Brain microvascular endothelial cell (primary cell): ENCODE measurements around the gene OR10P1.

Experiments used
- DNase-seq: peaks from one replicate; pipeline ENCODE4 v3.0.0-alpha.2; 2020
- H3K27ac ChIP-seq: fragments of 250-450 bp; sonication (Bioruptor Pico); 2 replicates; pipeline ENCODE4 v1.5.1; 2020; ENCODE audit warnings: mild to moderate bottlenecking, moderate library complexity
- H3K27me3 ChIP-seq: fragments of 250-450 bp; sonication (Bioruptor Pico); replicated peaks from 2 replicates; pipeline ENCODE4 v1.5.1; 2020; ENCODE audit warnings: mild to moderate bottlenecking
- H3K36me3 ChIP-seq: fragments of 250-450 bp; sonication (Bioruptor Pico); replicated peaks from 2 replicates; pipeline ENCODE4 v1.5.1; 2020; ENCODE audit warnings: mild to moderate bottlenecking
- H3K4me3 ChIP-seq: 2 replicates; pipeline ENCODE4 v1.5.1; 2011; ENCODE audit warnings: low read depth, mild to moderate bottlenecking, control low read depth, low read length, moderate library complexity
- in situ Hi-C: cut with HindIII; loops from 2 replicates; pipeline ENCODE4 v1.10.0; 2017; ENCODE audit warnings: low sequenced_read_pairs, low pct_ligation_motif_present
- TF ChIP-seq, protein P1 (sequence below): IDR thresholded peaks from 2 replicates; pipeline ENCODE4 v1.5.1; 2011; ENCODE audit warnings: low read depth, mild to moderate bottlenecking, moderate library complexity, low read length, control low read depth, inconsistent platforms; ENCODE audit errors: missing control alignments

Gene OR10P1

DNA sequence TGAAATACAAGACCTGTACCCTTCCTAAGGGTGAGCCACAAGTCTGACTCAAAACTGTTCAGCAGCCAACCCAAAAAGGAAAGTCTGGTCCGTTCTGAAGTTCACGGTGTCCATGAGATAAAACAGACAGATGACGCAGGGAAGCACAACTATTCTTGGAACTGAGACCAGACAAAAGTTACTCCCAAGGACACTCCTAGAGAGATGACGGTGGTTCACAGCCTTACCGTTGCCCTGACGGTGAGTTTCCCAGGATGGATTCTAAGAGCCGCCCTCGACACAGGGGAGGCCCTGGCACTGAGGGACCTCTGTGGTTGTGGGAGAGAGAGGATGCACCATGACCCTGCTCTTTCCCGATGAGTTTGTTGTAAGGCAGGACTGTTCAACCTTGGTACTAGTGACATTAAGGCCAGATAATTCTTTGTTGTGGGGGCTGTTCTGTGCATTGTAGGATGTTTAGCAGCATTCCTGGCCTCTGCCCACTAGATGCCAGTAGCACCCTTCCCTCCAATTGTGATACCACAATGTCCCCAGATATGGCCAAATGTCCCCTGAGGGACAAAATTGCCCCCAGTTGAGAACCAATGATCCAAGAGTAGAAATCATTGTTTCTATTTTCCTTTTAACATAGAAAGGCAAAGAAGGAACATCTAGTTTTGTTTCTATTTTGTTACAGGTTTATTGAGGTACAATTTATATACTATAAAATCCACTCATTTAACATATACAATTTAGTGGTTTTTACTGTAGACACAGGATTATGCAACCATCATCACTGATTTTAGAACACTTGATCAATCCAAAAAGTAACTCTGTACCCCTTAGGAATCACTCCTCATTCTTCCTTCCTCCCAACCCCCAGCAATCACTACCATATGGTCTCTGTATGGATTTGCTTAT, 23.0 kb downstream of the OR10P1 start:
- DNase-seq, result peak; percentile 66
- no peak overlapping the region for H3K27ac ChIP-seq
- H3K27me3 ChIP-seq, result peaks cover 5% of the 10 kb centered on the region
- no peak overlapping the region for H3K4me3 ChIP-seq
- in situ Hi-C loops, result no loop called here
- TF ChIP-seq, protein P1, sequence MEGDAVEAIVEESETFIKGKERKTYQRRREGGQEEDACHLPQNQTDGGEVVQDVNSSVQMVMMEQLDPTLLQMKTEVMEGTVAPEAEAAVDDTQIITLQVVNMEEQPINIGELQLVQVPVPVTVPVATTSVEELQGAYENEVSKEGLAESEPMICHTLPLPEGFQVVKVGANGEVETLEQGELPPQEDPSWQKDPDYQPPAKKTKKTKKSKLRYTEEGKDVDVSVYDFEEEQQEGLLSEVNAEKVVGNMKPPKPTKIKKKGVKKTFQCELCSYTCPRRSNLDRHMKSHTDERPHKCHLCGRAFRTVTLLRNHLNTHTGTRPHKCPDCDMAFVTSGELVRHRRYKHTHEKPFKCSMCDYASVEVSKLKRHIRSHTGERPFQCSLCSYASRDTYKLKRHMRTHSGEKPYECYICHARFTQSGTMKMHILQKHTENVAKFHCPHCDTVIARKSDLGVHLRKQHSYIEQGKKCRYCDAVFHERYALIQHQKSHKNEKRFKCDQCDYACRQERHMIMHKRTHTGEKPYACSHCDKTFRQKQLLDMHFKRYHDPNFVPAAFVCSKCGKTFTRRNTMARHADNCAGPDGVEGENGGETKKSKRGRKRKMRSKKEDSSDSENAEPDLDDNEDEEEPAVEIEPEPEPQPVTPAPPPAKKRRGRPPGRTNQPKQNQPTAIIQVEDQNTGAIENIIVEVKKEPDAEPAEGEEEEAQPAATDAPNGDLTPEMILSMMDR, result peak; percentile 72
- no peaks in the 10 kb centered on the region for H3K36me3 ChIP-seq

DNA sequence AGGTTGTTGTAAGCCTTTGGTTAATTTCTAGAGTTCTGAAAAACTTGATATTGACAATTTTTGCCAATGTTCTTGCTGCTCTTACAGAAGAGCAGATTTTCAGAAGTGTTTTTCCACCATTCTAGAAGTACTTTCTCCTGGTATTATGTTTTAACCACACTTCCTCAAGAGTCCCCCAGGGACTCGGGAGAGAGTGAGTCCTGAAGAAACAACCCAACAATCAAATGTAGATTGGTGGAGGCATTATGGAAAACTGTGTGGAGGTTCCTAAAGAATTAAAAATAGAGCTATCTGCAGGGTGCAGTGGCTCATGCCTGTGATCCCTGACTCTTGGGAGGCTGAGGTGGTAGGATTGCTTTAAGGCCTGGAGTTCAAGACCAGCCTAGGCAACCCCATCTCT, 26.7 kb downstream of the OR10P1 start:
- DNase-seq, result no peak
- Histone ChIP-seq H3K27ac (no peak overlapping the region), H3K36me3 (no peaks in the 10 kb centered on the region), H3K4me3 (no peak overlapping the region), H3K27me3 (no peaks in the 10 kb centered on the region)
- in situ Hi-C loops, result no loop called here
- TF ChIP-seq, protein P1, result no peak

DNA sequence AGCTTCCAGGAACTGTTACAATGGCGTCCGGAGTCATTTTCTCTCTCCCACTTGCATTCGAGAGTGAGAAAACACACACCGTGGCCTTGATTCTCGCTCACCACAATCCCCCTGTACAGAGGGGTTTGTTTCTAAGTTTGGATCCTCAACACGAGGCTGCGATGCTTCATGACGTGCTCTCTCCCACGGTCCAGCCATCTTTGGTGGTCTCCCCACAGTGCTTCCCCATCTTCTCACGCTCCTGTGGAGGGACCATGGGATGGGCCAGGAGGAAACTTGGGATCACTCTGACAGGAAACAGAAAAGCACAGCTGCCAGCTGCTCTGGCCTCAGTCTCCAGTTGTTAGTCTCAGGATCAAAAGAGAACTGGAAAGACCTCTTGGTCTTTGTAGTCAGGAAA, 28.1 kb downstream of the OR10P1 start:
- in situ Hi-C loops, result no loop called here
- DNase-seq, result no peak

DNA sequence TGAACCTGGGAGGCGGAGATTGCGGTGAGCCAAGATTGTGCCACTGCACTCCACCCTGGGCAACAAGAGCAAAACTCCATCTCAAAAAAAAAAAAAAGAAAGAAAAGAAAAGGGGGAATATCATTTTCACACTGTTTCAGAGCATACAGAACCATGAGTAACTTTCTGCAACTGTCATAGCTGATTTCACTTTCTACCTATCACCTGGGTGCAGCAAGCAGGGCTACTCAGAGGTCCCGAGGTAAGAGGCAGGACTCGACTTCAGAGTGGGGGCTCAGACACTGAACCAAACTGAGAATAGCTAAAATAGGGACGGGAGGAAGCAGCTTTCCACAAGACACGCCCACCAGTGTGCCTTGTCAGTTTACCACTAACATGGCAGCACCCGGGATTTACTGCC, 29.8 kb downstream of the OR10P1 start:
- Histone ChIP-seq H3K27me3 (no peaks in the 10 kb centered on the region), H3K36me3 (no peaks in the 10 kb centered on the region), H3K27ac (no peak overlapping the region), H3K4me3 (no peak overlapping the region)
- in situ Hi-C loops, result no loop called here
- TF ChIP-seq, protein P1, result no peak
- no peak for DNase-seq

More for the DNA sequence above, 28.1 kb downstream of the OR10P1 start:
- TF ChIP-seq, protein P1, result no peak
- Histone ChIP-seq H3K4me3 (no peak overlapping the region), H3K27ac (no peak overlapping the region), H3K36me3 (no peaks in the 10 kb centered on the region), H3K27me3 (no peaks in the 10 kb centered on the region)

DNA sequence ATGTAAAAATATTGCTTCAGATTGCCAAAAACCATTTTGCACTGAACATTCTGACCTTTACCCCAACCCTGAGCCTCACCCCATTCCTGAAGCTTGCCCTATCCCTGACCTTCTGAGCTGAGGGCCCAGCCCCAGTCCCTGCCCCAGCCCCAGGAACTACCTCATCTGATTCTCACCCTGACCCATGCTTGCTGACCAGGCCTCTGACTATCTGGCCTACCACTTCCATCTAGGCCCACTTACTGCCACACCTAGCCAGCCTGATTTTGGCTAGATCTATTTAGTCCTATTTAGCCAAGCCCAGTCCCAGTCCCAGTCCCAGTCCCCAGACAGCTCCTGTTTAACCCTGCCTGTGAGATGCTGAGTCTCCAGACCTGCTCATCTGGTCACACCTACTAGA, 33.6 kb downstream of the OR10P1 start:
- in situ Hi-C loops, result no loop called here
- no peaks in the 10 kb centered on the region for H3K36me3 ChIP-seq
- no peak overlapping the region for H3K27ac ChIP-seq
- TF ChIP-seq, protein P1, result no peak
- no peak for DNase-seq
- H3K27me3 ChIP-seq, result no peaks in the 10 kb centered on the region
- H3K4me3 ChIP-seq, result no peak overlapping the region

DNA sequence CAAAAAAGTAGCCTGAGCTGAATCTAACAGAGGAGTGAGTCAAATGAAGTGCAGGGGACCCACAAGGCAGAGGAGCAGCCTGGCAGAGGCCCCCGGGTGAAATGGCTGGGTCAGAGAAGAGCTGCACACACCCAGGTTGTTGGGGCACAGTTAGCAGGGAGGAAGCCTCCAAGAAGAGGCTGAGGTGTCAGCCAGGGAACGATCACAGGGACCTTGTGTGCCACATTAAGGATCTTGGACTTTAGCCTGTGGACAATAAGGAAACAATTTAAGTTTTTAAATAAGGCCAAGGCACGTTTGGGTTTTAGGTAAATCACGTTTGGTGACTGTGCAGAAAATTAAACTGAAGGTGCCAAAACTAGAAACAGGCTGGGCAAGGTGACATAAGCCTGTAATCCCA, 35.1 kb downstream of the OR10P1 start:
- Histone ChIP-seq H3K4me3 (no peak overlapping the region), H3K27me3 (no peaks in the 10 kb centered on the region), H3K27ac (no peak overlapping the region), H3K36me3 (no peaks in the 10 kb centered on the region)
- DNase-seq, result no peak
- TF ChIP-seq, protein P1, result no peak
- in situ Hi-C loops, result no loop called here
